Skeletal muscle satellite cell (primary cell): ENCODE data around the gene ZSWIM6.

Experiments
- H3K27me3 ChIP-seq: 2 replicates; pipeline ENCODE4 v1.7.0; 2013; ENCODE audit warnings: low read length; ENCODE audit not compliant: control insufficient read depth, insufficient read depth
- H3K36me3 ChIP-seq: 2 replicates; pipeline ENCODE4 v1.7.0; 2013; ENCODE audit warnings: mild to moderate bottlenecking, control low read depth, low read length; ENCODE audit not compliant: insufficient read depth
- H3K4me1 ChIP-seq: 2 replicates; pipeline ENCODE4 v1.7.0; 2013; ENCODE audit warnings: low read length; ENCODE audit not compliant: control insufficient read depth, insufficient read depth
- H3K4me2 ChIP-seq: 2 replicates; pipeline ENCODE4 v1.7.0; 2013; ENCODE audit warnings: mild to moderate bottlenecking, low read length
- H3K4me3 ChIP-seq: 2 replicates; pipeline ENCODE4 v1.7.0; 2013; ENCODE audit warnings: low read length
- H3K9ac ChIP-seq: 2 replicates; pipeline ENCODE4 v1.7.0; 2013; ENCODE audit warnings: mild to moderate bottlenecking, low read depth, low read length, moderate library complexity
- H3K9me3 ChIP-seq: replicated peaks from 2 replicates; pipeline ENCODE4 v1.7.0; 2013; ENCODE audit warnings: mild to moderate bottlenecking, control low read depth, low read length

The ZSWIM6 gene

DNA sequence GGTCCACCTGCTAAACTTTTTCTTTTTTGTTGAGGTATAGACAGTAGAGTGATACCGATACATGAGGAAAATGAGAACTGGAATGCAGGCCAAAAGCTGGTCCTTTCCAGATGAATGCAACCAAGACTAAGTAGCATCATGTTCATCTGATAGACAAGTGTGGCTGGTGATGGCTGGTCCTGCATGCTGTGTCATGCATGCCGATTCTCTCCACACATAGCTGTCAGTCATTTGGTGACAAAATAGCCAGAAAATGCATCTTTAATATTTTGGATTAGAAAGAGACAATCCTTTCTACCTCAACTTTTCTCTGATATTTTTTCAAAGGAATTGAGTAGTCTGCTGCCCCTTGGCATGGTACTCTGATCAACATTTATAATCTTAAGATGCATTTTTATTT is 49.9 kb downstream of the ZSWIM6 start:
- no peak overlapping the region for H3K9ac ChIP-seq
- no peaks in the 10 kb centered on the region for H3K27me3 ChIP-seq
- no peaks in the 10 kb centered on the region for H3K9me3 ChIP-seq
- no peaks in the 10 kb centered on the region for H3K4me1 ChIP-seq
- no peak overlapping the region for H3K4me3 ChIP-seq
- no peak overlapping the region for H3K4me2 ChIP-seq
- H3K36me3 ChIP-seq = no peaks in the 10 kb centered on the region

DNA sequence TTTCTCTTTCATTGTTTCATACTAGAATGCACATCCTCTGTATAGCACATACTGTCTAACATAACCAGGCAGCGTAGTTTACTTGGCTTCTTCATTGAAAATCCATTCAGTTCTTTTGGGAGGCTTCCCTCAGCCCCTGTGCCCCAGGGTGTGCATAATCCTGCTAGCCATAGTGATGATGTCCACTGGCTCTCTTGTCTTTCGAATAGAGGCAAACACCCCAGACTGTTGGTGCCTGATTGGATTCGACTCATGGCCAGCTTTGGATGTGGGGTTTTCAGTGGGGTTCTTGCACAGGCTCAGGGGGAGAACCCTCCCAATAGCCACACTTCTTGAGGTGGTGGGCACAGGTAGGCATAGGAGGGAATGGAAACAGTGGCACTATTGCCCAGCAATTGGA is 53.6 kb downstream of the ZSWIM6 start:
- Histone ChIP-seq H3K4me1 (no peaks in the 10 kb centered on the region), H3K4me3 (no peak overlapping the region), H3K9ac (no peak overlapping the region), H3K27me3 (no peaks in the 10 kb centered on the region), H3K9me3 (no peaks in the 10 kb centered on the region), H3K36me3 (no peaks in the 10 kb centered on the region), H3K4me2 (no peak overlapping the region)

- no peaks in the 10 kb centered on the region for H3K9me3 ChIP-seq
- no peaks in the 10 kb centered on the region for H3K27me3 ChIP-seq
- no peak overlapping the region for H3K9ac ChIP-seq
- H3K4me1 ChIP-seq = no peaks in the 10 kb centered on the region
- H3K4me2 ChIP-seq = no peak overlapping the region
- H3K36me3 ChIP-seq = peaks cover under 1% of the 10 kb centered on the region
- H3K4me3 ChIP-seq = no peak overlapping the region
Observed at GRCh38 chr5:61386045-61386800, 54.2 kb downstream of the ZSWIM6 start.

DNA sequence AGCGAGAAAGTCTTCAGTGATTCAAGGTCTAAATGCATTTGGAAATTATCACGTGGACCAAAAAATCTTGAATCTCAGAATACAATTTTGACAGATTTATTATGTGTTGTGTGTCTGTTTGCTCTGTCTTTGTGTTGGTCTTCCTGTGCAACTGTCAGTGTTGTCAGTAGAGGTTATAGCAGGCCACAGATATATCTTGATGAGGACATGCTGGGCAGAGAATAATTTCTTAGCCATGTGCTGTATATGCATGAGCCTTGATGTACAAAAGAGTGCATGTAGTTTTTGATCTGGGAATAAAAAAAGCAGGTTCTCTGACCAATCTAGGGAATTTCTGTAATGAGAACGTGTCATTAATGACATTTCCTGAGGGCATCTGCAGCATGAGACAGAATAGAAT is 57.6 kb downstream of the ZSWIM6 start:
- peaks cover 5% of the 10 kb centered on the region for H3K36me3 ChIP-seq
- no peak overlapping the region for H3K4me2 ChIP-seq
- no peaks in the 10 kb centered on the region for H3K27me3 ChIP-seq
- H3K4me3 ChIP-seq = no peak overlapping the region
- H3K4me1 ChIP-seq = peaks cover 8% of the 10 kb centered on the region
- H3K9me3 ChIP-seq = no peaks in the 10 kb centered on the region
- H3K9ac ChIP-seq = no peak overlapping the region

DNA sequence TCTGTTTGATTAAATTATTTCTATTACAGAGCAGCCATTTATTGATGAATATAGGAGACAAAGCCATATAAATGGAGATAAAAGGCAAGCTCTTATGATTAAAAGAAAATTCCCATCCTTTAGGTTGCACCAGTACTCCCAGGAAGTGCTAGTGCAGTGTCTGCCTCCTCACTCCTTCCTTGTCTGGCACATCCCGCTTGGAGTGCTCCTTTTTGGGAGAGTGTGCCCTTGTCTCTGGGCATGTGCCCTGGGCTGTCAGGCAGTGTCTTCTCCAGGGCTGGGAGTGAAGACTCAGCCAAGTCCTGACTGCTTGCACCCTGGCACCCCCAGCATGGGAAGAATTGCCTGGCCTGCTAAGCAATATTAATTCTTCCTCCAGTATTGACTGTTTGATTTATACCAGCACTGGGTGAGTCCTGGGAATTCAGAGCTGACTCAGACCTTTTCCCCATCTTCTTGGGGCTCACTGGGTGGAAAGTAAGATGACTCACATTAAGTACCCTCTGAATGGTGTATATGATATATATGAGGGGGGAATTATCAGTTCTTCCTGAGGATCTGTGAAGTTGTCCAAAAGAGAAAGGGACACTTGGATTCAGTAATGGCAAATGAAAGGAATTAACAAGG is 62.1 kb downstream of the ZSWIM6 start:
- H3K4me3 ChIP-seq = no peak overlapping the region

GRCh38 chr5:61394793-61395192 is 62.7 kb downstream of the ZSWIM6 start:
- no peak overlapping the region for H3K9ac ChIP-seq
- H3K4me2 ChIP-seq = no peak overlapping the region
- H3K36me3 ChIP-seq = peaks cover 5% of the 10 kb centered on the region
- no peak overlapping the region for H3K4me3 ChIP-seq
- H3K4me1 ChIP-seq = peaks cover 20% of the 10 kb centered on the region
- H3K27me3 ChIP-seq = no peaks in the 10 kb centered on the region
- no peaks in the 10 kb centered on the region for H3K9me3 ChIP-seq

More for the DNA sequence above, 62.1 kb downstream of the ZSWIM6 start:
- Histone ChIP-seq H3K4me2 (no peak overlapping the region), H3K4me1 (peaks cover 20% of the 10 kb centered on the region), H3K9ac (no peak overlapping the region), H3K27me3 (no peaks in the 10 kb centered on the region), H3K36me3 (peaks cover 5% of the 10 kb centered on the region), H3K9me3 (no peaks in the 10 kb centered on the region)

GRCh38 chr5:61397238-61397637 is 65.2 kb downstream of the ZSWIM6 start:
- Histone ChIP-seq H3K4me1 (peaks cover 34% of the 10 kb centered on the region), H3K9ac (no peak overlapping the region), H3K27me3 (no peaks in the 10 kb centered on the region), H3K9me3 (no peaks in the 10 kb centered on the region), H3K4me3 (no peak overlapping the region), H3K4me2 (no peak overlapping the region), H3K36me3 (no peaks in the 10 kb centered on the region)

- Histone ChIP-seq H3K4me3 (no peak overlapping the region), H3K36me3 (no peaks in the 10 kb centered on the region), H3K27me3 (no peaks in the 10 kb centered on the region), H3K9me3 (no peaks in the 10 kb centered on the region), H3K4me2 (no peak overlapping the region), H3K4me1 (peaks cover 41% of the 10 kb centered on the region), H3K9ac (no peak overlapping the region)
Observed at GRCh38 chr5:61397937-61398336, 65.9 kb downstream of the ZSWIM6 start.

DNA sequence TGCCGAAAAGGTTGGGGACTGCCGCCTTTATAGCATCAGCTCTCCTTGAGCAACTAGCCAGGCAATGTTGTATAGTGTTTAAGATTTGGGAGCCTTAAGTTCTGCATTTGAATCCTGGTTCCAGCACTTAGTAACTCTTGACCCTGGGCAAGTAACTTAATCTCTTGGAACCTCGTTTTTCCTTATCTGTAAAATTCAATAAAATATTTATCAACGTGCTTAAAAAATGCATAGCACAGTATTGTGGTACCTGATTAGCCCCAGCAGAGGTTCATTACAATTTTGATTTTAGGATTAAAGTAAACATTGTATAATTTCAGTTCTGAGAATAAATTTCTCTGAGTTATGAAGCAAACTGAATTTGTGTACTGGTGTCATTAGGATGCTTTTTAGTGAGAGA is 66.4 kb downstream of the ZSWIM6 start:
- Histone ChIP-seq H3K4me1 (peaks cover 45% of the 10 kb centered on the region), H3K9ac (no peak overlapping the region), H3K36me3 (no peaks in the 10 kb centered on the region), H3K4me3 (no peak overlapping the region), H3K4me2 (no peak overlapping the region), H3K27me3 (no peaks in the 10 kb centered on the region), H3K9me3 (no peaks in the 10 kb centered on the region)

GRCh38 chr5:61399679-61400078 is 67.6 kb downstream of the ZSWIM6 start:
- no peaks in the 10 kb centered on the region for H3K9me3 ChIP-seq
- no peaks in the 10 kb centered on the region for H3K27me3 ChIP-seq

GRCh38 chr5:61401726-61402125 is 69.7 kb downstream of the ZSWIM6 start:
- no peak overlapping the region for H3K9ac ChIP-seq
- H3K27me3 ChIP-seq = no peaks in the 10 kb centered on the region
- H3K4me2 ChIP-seq = no peak overlapping the region
- H3K4me3 ChIP-seq = no peak overlapping the region
- H3K9me3 ChIP-seq = no peaks in the 10 kb centered on the region
- peaks cover 35% of the 10 kb centered on the region for H3K4me1 ChIP-seq
- H3K36me3 ChIP-seq = no peaks in the 10 kb centered on the region

More at GRCh38 chr5:61399679-61400078, 67.6 kb downstream of the ZSWIM6 start:
- Histone ChIP-seq H3K4me3 (no peak overlapping the region), H3K36me3 (no peaks in the 10 kb centered on the region), H3K4me2 (no peak overlapping the region), H3K9ac (no peak overlapping the region), H3K4me1 (peaks cover 36% of the 10 kb centered on the region)
